Adipose tissue (tissue), 3 donors: ENCODE measurements around the gene TIMM17A. TPM values are rescaled to one million over a fixed set of nuclear protein-coding genes. Genes with fewer than 3 reads are reported as not detected.
"Not testable (repeated sequence)": the region's sequence is repeated elsewhere in the genome, so short reads cannot be mapped to it uniquely, and the experiment has no call there.

Experiments
- H3K27ac ChIP-seq: one replicate; pipeline ENCODE4 v1.5.1; 2013; ENCODE audit warnings: low read depth, low read length
- WGBS, 3 donors: extraction: QIAGEN DNeasy Blood & Tissue Kit; methylation state at CpG; one replicate each; pipeline ENCODE4 v1.1.7; 2013; 5-methylcytosine and 5-hydroxymethylcytosine counted together
- polyA plus RNA-seq, 3 donors: library from polyadenylated mRNA; stranded (reverse); fragments of 200-250 nt; gene quantifications; one replicate each; pipeline ENCODE4 v1.2.3, GENCODE V29; 2013
- donor health status: healthy with polysubstance abuse.
- donor health status: Bipolar disorder and iron deficiency.
- donor health status: healthy.

TIMM17A gene
- polyA plus RNA-seq, 3 donors, result 19.2 to 44.6 (median 38.0) TPM

GRCh38 chr1:202009326-202010179 lies 54.2 kb downstream of the TIMM17A start:
- H3K27ac ChIP-seq, result no peak overlapping the region
- WGBS, 3 donors, result 14 to 25% (median 24%) methylated on average over 11 of the region's 11 CpGs

- no peak within 1 kb of the TSS for H3K27ac ChIP-seq
- WGBS, 3 donors, result 34 to 87% (median 83%) methylated on average over 24 of the region's 24 CpGs
These were observed 55.1 kb downstream of the TIMM17A start, which contains the start of gene ELF3 for GRCh38 chr1:202010180-202011015. Gene ELF3, plus strand, starts transcription at chr1:202010587. Its CDS starts 550 bp downstream, at chr1:202011137.

- 37 to 94% (median 82%) methylated on average over 11 of the region's 11 CpGs for WGBS, 3 donors
- H3K27ac ChIP-seq, result no peak overlapping the region
These were observed 56.7 kb downstream of the TIMM17A start for GRCh38 chr1:202011994-202012393.

GRCh38 chr1:202012544-202013478 lies 57.5 kb downstream of the TIMM17A start:
- WGBS, 3 donors, result 53 to 83% (median 78%) methylated on average over 31 to 35 of the region's 35 CpGs
- H3K27ac ChIP-seq, result no peak overlapping the region

- no peak overlapping the region for H3K27ac ChIP-seq
These were observed 58.3 kb downstream of the TIMM17A start for GRCh38 chr1:202013603-202014002.

GRCh38 chr1:202014060-202014459 lies 58.8 kb downstream of the TIMM17A start:
- H3K27ac ChIP-seq, result no peak overlapping the region
- 85 to 92% (median 90%) methylated on average over 6 of the region's 6 CpGs for WGBS, 3 donors

More at GRCh38 chr1:202013603-202014002, 58.3 kb downstream of the TIMM17A start:
- 66 to 95% (median 83%) methylated on average over 12 of the region's 12 CpGs for WGBS, 3 donors

- no peak overlapping the region for H3K27ac ChIP-seq
- 53 to 90% (median 81%) methylated on average over 17 of the region's 17 CpGs for WGBS, 3 donors
These were observed 59.8 kb downstream of the TIMM17A start for GRCh38 chr1:202014915-202015661.

- no peak overlapping the region for H3K27ac ChIP-seq
- WGBS, 3 donors, result 45 to 85% (median 81%) methylated on average over 3 of the region's 3 CpGs
These were observed 60.3 kb downstream of the TIMM17A start for GRCh38 chr1:202015662-202015937.

GRCh38 chr1:202016022-202016810 lies 60.9 kb downstream of the TIMM17A start:
- 67 to 83% (median 82%) methylated on average over 9 of the region's 9 CpGs for WGBS, 3 donors
- no peak overlapping the region for H3K27ac ChIP-seq

GRCh38 chr1:202016811-202017748 lies 61.8 kb downstream of the TIMM17A start:
- H3K27ac ChIP-seq, result no peak overlapping the region
- WGBS, 3 donors, result 81 to 90% (median 90%) methylated on average over 21 of the region's 21 CpGs

GRCh38 chr1:202017749-202018467 lies 62.6 kb downstream of the TIMM17A start:
- WGBS, 3 donors, result 34 to 70% (median 62%) methylated on average over 17 to 18 of the region's 18 CpGs

GRCh38 chr1:202018468-202019234 lies 63.3 kb downstream of the TIMM17A start:
- 23 to 57% (median 53%) methylated on average over 18 to 19 of the region's 19 CpGs for WGBS, 3 donors
- no peak overlapping the region for H3K27ac ChIP-seq

More at GRCh38 chr1:202017749-202018467, 62.6 kb downstream of the TIMM17A start:
- no peak overlapping the region for H3K27ac ChIP-seq

GRCh38 chr1:202019235-202019558 lies 63.9 kb downstream of the TIMM17A start:
- 76 to 83% (median 82%) methylated on average over 8 of the region's 8 CpGs for WGBS, 3 donors
- H3K27ac ChIP-seq, result not testable (repeated sequence)
